ENCODE results near the gene AKAP17A.
"Not testable (repeated sequence)": the region's sequence is repeated elsewhere in the genome, so short reads cannot be mapped to it uniquely, and the experiment has no call there.

AKAP17A gene

DNA sequence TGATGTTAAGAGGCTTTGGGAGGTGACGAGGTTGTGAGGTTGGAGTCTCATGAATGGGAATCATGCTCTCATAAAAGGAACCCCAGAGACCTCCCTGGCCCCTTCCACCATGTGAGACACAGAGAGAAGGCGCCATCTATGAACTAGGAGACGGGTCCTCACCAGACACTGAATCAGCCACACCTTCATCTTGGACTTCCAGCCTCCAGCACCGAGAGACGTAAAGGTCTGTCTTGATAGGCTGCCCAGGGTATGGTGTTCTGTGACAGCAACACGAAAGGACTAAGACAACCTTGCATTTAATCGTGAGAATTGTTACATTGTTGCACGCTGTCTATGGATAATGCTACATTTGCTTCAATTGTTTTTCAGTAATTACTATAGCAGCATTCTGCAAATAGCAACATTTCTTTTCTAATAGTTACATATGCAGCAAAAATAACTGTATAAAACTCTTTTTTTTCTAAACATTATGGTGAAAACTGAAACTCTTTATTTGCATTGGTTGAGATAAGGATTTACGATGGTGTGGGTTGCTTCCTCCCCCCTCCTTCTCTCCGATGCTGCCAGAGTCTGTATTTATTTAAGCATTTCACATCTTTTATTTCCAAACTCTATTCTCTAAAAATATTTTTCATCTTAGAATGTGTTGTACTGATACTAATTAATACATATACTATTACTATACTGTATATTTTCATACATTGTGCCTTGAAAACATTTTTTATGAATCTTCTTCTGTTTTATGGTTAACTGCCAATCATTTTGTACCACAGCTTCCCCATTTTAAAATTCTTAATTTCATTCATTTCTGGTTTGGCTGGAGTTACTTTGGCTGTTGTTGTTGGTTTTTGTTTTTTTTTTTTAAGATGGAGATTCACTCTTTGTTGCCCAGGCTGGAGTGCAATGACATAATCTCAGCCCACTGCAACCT lies 26.4 kb upstream of the AKAP17A start:
- Histone ChIP-seq H3K9me3 (ENCODE audit: insufficient read depth, low read length) (no peaks in the 10 kb centered on the region), H3K79me2 (ENCODE audit: insufficient read depth, low read length) (no peaks in the 10 kb centered on the region), H3K36me3 (ENCODE audit: low read length) (no peaks in the 10 kb centered on the region), H3F3A (ENCODE audit: insufficient read depth) (no peaks in the 10 kb centered on the region), H4K20me1 (ENCODE audit: low read depth, low read length) (no peaks in the 10 kb centered on the region), H2AFZ (ENCODE audit: low read depth, low read length, severe bottlenecking) (no peak overlapping the region), H3K9me2 (replicated peaks; ENCODE audit: insufficient read depth, low read length) (no peaks in the 10 kb centered on the region), H3K27ac (ENCODE audit: low read depth, low read length) (no peak overlapping the region), H3K4me2 (ENCODE audit: low read depth, low read length, poor library complexity, severe bottlenecking) (no peak overlapping the region), H3K27me3 (ENCODE audit: low read length) (no peaks in the 10 kb centered on the region), H3K4me3 (ENCODE audit: insufficient read depth, low read length, poor library complexity, severe bottlenecking) (no peak overlapping the region), H3K9ac (ENCODE audit: low read length) (no peak overlapping the region)
- TF ChIP-seq EZH2phosphoT487 (conservative IDR thresholded peaks at IDR 0.05; ENCODE audit: low read length), result no peak
- no peak for TF ChIP-seq CTCF (IDR thresholded peaks at IDR 0.05; ENCODE audit: insufficient read depth, low read length, poor library complexity, severe bottlenecking)

DNA sequence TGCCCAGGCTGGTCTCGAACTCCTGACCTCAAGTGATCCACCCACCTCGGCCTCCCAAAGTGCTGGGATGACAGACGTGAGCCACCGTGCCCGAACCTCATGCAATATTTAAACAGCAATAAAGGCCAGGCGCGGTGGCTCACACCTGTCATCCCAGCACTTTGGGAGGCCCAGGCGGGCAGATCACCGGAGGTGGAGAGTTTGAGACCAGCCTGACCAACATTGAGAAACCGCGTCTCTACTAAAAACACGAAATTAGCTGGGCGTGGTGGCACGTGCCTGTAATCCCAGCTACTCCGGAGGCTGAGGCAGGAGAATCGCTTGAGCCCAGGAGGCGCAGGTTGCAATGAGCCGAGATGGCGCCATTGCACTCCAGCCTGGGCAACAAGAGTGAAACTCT lies 17.2 kb upstream of the AKAP17A start:
- not testable (repeated sequence) for H2AFZ ChIP-seq (ENCODE audit: low read depth, low read length, severe bottlenecking); H3K79me2 ChIP-seq (ENCODE audit: insufficient read depth, low read length); H3K4me2 ChIP-seq (ENCODE audit: low read depth, low read length, poor library complexity, severe bottlenecking); H3K27me3 ChIP-seq (ENCODE audit: low read length); H3K36me3 ChIP-seq (ENCODE audit: low read length); H3K9me2 ChIP-seq (replicated peaks; ENCODE audit: insufficient read depth, low read length); H3K27ac ChIP-seq (ENCODE audit: low read depth, low read length); H3K9ac ChIP-seq (ENCODE audit: low read length); H3K9me3 ChIP-seq (ENCODE audit: insufficient read depth, low read length); H3K4me3 ChIP-seq (ENCODE audit: insufficient read depth, low read length, poor library complexity, severe bottlenecking); H4K20me1 ChIP-seq (ENCODE audit: low read depth, low read length); H3F3A ChIP-seq (ENCODE audit: insufficient read depth)

- H3K9me2 ChIP-seq (replicated peaks; ENCODE audit: insufficient read depth, low read length), result no peaks in the 10 kb centered on the region
- no peaks in the 10 kb centered on the region for H3K79me2 ChIP-seq (ENCODE audit: insufficient read depth, low read length)
- H3K27me3 ChIP-seq (ENCODE audit: low read length), result no peaks in the 10 kb centered on the region
- no peak overlapping the region for H2AFZ ChIP-seq (ENCODE audit: low read depth, low read length, severe bottlenecking)
- no peak overlapping the region for H3K9ac ChIP-seq (ENCODE audit: low read length)
- H3K36me3 ChIP-seq (ENCODE audit: low read length), result no peaks in the 10 kb centered on the region
- no peaks in the 10 kb centered on the region; the same call in 1 of the 2 replicates for H3F3A ChIP-seq (ENCODE audit: insufficient read depth)
- no peaks in the 10 kb centered on the region for H3K9me3 ChIP-seq (ENCODE audit: insufficient read depth, low read length)
- no peak overlapping the region for H3K4me3 ChIP-seq (ENCODE audit: insufficient read depth, low read length, poor library complexity, severe bottlenecking)
- TF ChIP-seq EZH2phosphoT487 (conservative IDR thresholded peaks at IDR 0.05; ENCODE audit: low read length) (no peak), CTCF (IDR thresholded peaks at IDR 0.05; ENCODE audit: insufficient read depth, low read length, poor library complexity, severe bottlenecking) (no peak)
- H3K4me2 ChIP-seq (ENCODE audit: low read depth, low read length, poor library complexity, severe bottlenecking), result no peak overlapping the region
- H4K20me1 ChIP-seq (ENCODE audit: low read depth, low read length), result no peaks in the 10 kb centered on the region
- no peak overlapping the region for H3K27ac ChIP-seq (ENCODE audit: low read depth, low read length)
Observed at GRCh38 chrX:1576201-1576992, 15.0 kb upstream of the AKAP17A start.

Measured in SU-DHL-6 (cell line).